B cell (primary cell): ENCODE measurements around the gene BRMS1. TPM values are rescaled to one million over a fixed set of nuclear protein-coding genes. Genes with fewer than 3 reads are reported as not detected.

Experiments used
- ATAC-seq: fragments of 200-7000 bp; cut with Tn5 transposase; one replicate; pipeline ENCODE4 v1.10.0; 2021; ENCODE audit warnings: low read depth, mild to moderate bottlenecking, moderate number of reproducible peaks, moderate library complexity
- CTCF ChIA-PET: fragments of 350-600 bp; sonication (Branson Sonifier 250); formaldehyde crosslinking; loops from one replicate; lab custom pipeline; 2021; ENCODE audit warnings: antibody characterized with exemption, inconsistent platforms; lab: Charles Lee
- POLR2A ChIA-PET: fragments of 350-600 bp; sonication (Branson Sonifier 250); formaldehyde crosslinking; loops from one replicate; lab custom pipeline; 2021; ENCODE audit warnings: antibody characterized with exemption; lab: Charles Lee
- DNase-seq: peaks from one replicate; pipeline ENCODE4 v3.0.0; 2013
- H2AFZ ChIP-seq: 2 replicates; pipeline ENCODE4 v1.6.1; 2012; ENCODE audit warnings: mild to moderate bottlenecking, low read depth, low read length; ENCODE audit not compliant: insufficient read depth, poor library complexity, severe bottlenecking
- H3K27ac ChIP-seq, 2 donors: 1 replicate in 1 of 2; 2 replicates in 1 of 2; pipeline ENCODE4 v1.5.1; 2012 to 2013; ENCODE audit warnings: low read length in 2 of 2, mild to moderate bottlenecking in 2 of 2, moderate library complexity in 1 of 2
- H3K27me3 ChIP-seq, 4 experiments: fragments of 200-600 bp in 1 of 4; sonication (generic) in 1 of 4; replicated peaks in 1 of 4; 1 replicate in 2 of 4; 2 replicates in 2 of 4; pipeline versions ENCODE4 v1.6.1 to v1.7.0; 2013 to 2016; ENCODE audit warnings: low read length in 3 of 4, mild to moderate bottlenecking in 2 of 4, mixed read lengths in 1 of 4, moderate library complexity in 1 of 4; ENCODE audit not compliant: insufficient read depth in 4 of 4, control insufficient read depth in 3 of 4; ENCODE audit errors: control extremely low read depth in 1 of 4
- H3K36me3 ChIP-seq, 2 experiments: replicated peaks in 1 of 2; 1 replicate in 1 of 2; 2 replicates in 1 of 2; pipeline versions ENCODE4 v1.6.1 to v1.7.1; 2013; ENCODE audit warnings: low read length in 1 of 2; ENCODE audit not compliant: insufficient read depth in 2 of 2, control insufficient read depth in 1 of 2; ENCODE audit errors: control extremely low read depth in 1 of 2, extremely low read depth in 1 of 2
- H3K4me1 ChIP-seq, 2 donors: fragments of 200-600 bp in 1 of 2; sonication (generic) in 1 of 2; 1 replicate in 1 of 2; 2 replicates in 1 of 2; pipeline versions ENCODE4 v1.5.1 to v1.6.1; 2013 to 2017; ENCODE audit warnings: low read length in 2 of 2; ENCODE audit not compliant: control insufficient read depth in 2 of 2, insufficient read depth in 2 of 2
- H3K4me2 ChIP-seq: replicated peaks from 2 replicates; pipeline ENCODE3; 2012; ENCODE audit warnings: mild to moderate bottlenecking, low read depth, low read length; ENCODE audit not compliant: poor library complexity, severe bottlenecking
- H3K4me3 ChIP-seq, 5 experiments: fragments of 200-600 bp in 1 of 5; sonication (generic) in 1 of 5; 1 replicate in 3 of 5; 2 replicates in 2 of 5; pipeline versions ENCODE4 v1.5.1 to v1.7.0; 2011 to 2016; ENCODE audit warnings: low read length in 4 of 5, mild to moderate bottlenecking in 4 of 5, low read depth in 2 of 5, control low read depth in 1 of 5, moderate library complexity in 1 of 5; ENCODE audit not compliant: insufficient read depth in 1 of 5; ENCODE audit errors: control extremely low read depth in 1 of 5, extremely low read depth in 1 of 5
- H3K79me2 ChIP-seq: fragments of 200-600 bp; sonication (generic); one replicate; pipeline ENCODE4 v1.6.0; 2016; ENCODE audit warnings: low read length; ENCODE audit not compliant: control insufficient read depth, insufficient read depth
- H3K9ac ChIP-seq: fragments of 200-600 bp; sonication (generic); 2 replicates; pipeline ENCODE4 v1.6.1; 2017; ENCODE audit warnings: mild to moderate bottlenecking, low read length, moderate library complexity
- H3K9me3 ChIP-seq, 3 donors: one replicate each; pipeline versions ENCODE4 v1.6.1 to v1.7.1; 2013; ENCODE audit warnings: low read length in 2 of 3; ENCODE audit not compliant: control insufficient read depth in 2 of 3, insufficient read depth in 1 of 3; ENCODE audit errors: control extremely low read depth in 1 of 3
- H4K20me1 ChIP-seq: 2 replicates; pipeline ENCODE4 v1.6.0; 2012; ENCODE audit warnings: mild to moderate bottlenecking, low read length; ENCODE audit not compliant: insufficient read depth, control insufficient read depth, poor library complexity, severe bottlenecking
- H3K27ac Mint-ChIP-seq: one replicate; pipeline ENCODE4 v1.8.0; 2021; ENCODE audit warnings: mixed read lengths
- H3K27me3 Mint-ChIP-seq: one replicate; pipeline ENCODE4 v1.8.0; 2021; ENCODE audit warnings: mixed read lengths
- H3K4me1 Mint-ChIP-seq: one replicate; pipeline ENCODE4 v1.8.0; 2021; ENCODE audit warnings: mixed read lengths
- H3K4me3 Mint-ChIP-seq: one replicate; pipeline ENCODE4 v1.8.0; 2021; ENCODE audit warnings: mixed read lengths
- H3K9me3 Mint-ChIP-seq: one replicate; pipeline ENCODE4 v1.8.0; 2022; ENCODE audit warnings: mixed read lengths; ENCODE audit not compliant: insufficient read depth
- CTCF ChIP-seq: fragments of 200-600 bp; IDR thresholded peaks from one replicate; pipeline ENCODE4 v1.8.0; 2022; ENCODE audit warnings: antibody characterized with exemption, mild to moderate bottlenecking
- EZH2 ChIP-seq: IDR thresholded peaks from 2 replicates; pipeline ENCODE4 v1.6.1; 2012; ENCODE audit warnings: borderline replicate concordance, low read depth, mild to moderate bottlenecking, moderate library complexity, low read length; ENCODE audit not compliant: insufficient read depth, poor library complexity, severe bottlenecking
- WGBS: methylation state at CpG from one replicate; pipeline ENCODE4 v1.1.5; 2013; ENCODE audit warnings: missing lambda C conversion rate; ENCODE audit not compliant: insufficient coverage; 5-methylcytosine and 5-hydroxymethylcytosine counted together
- intact Hi-C: fragments of 100-400 bp; cut with micrococcal nuclease; formaldehyde crosslinking; loops from one replicate; pipeline ENCODE4 v1.10.0; 2022
- polyA plus RNA-seq: library from polyadenylated mRNA; depleted of rRNA; stranded (reverse); fragments of >200 nt; gene quantifications from 2 replicates; pipeline ENCODE4 v1.2.3, GENCODE V29; 2012
- total RNA-seq, 2 donors: library from RNA; stranded (reverse); fragments of 120-200 nt in 1 of 2; gene quantifications; 1 replicate in 1 of 2; 2 replicates in 1 of 2; pipeline versions ENCODE4 v1.2.3 to v1.2.4, GENCODE V29; 2013 to 2022

The BRMS1 gene
- total and polyA plus RNA-seq, 2 donors (not counting 1 experiment from before 2014, with no cell fraction given): 51.2 to 58.3 TPM

GRCh38 chr11:66324664-66325063, 20.2 kb downstream of the BRMS1 start:
- Mint-ChIP-seq H3K27me3 (no peaks in the 10 kb centered on the region), H3K4me1 (peaks cover 19% of the 10 kb centered on the region), H3K9me3 (no peaks in the 10 kb centered on the region), H3K27ac (no peak overlapping the region), H3K4me3 (no peak overlapping the region)
- no peak overlapping the region for H3K4me3 ChIP-seq
- TF ChIP-seq EZH2 (no peak), CTCF (no peak)
- H3K4me1 ChIP-seq: peaks cover 15 to 25% of the 10 kb centered on the region in 2 donors
- H3K27me3 ChIP-seq: no peaks in the 10 kb centered on the region
- H2AFZ ChIP-seq: no peak overlapping the region
- H3K9me3 ChIP-seq: no peaks in the 10 kb centered on the region
- WGBS: 78% methylated on average over 1 of the region's 10 CpGs
- H3K4me2 ChIP-seq: no peak overlapping the region
- no peaks in the 10 kb centered on the region for H3K36me3 ChIP-seq
- CTCF ChIA-PET: interaction anchor here (2.1 kb wide), 1 partner anchor 12 kb away, joined by 21 read pairs; no protein-coding TSS in a partner anchor
- intact Hi-C loops: no loop called here
- ATAC-seq (no peak), DNase-seq (no peak)
- POLR2A ChIA-PET: no interaction called here
- H4K20me1 ChIP-seq: no peaks in the 10 kb centered on the region
- H3K9ac ChIP-seq: no peak overlapping the region
- H3K27ac ChIP-seq: no peak overlapping the region
- H3K79me2 ChIP-seq: no peaks in the 10 kb centered on the region

GRCh38 chr11:66323684-66324083, 21.2 kb downstream of the BRMS1 start:
- H3K27ac Mint-ChIP-seq: no peak overlapping the region
- Histone ChIP-seq H4K20me1 (no peaks in the 10 kb centered on the region), H3K9me3 (no peaks in the 10 kb centered on the region), H3K4me3 (no peak overlapping the region), H3K9ac (no peak overlapping the region), H3K27me3 (no peaks in the 10 kb centered on the region), H3K4me1 (peaks cover 21 to 31% of the 10 kb centered on the region in 2 donors), H2AFZ (no peak overlapping the region), H3K79me2 (no peaks in the 10 kb centered on the region), H3K4me2 (no peak overlapping the region), H3K27ac (no peak overlapping the region), H3K36me3 (no peaks in the 10 kb centered on the region)
- no peak for DNase-seq
- no peak overlapping the region for H3K4me3 Mint-ChIP-seq
- WGBS: 85% methylated on average over 1 of the region's 1 CpG
- no peak for ATAC-seq
- peaks cover 25% of the 10 kb centered on the region for H3K4me1 Mint-ChIP-seq
- intact Hi-C loops: no loop called here
- H3K9me3 Mint-ChIP-seq: no peaks in the 10 kb centered on the region
- H3K27me3 Mint-ChIP-seq: no peaks in the 10 kb centered on the region
- TF ChIP-seq EZH2 (no peak), CTCF (no peak)
- ChIA-PET CTCF (interaction anchor here (2.1 kb wide), 1 partner anchor 11 kb away, joined by 21 read pairs; no protein-coding TSS in a partner anchor), POLR2A (no interaction called here)
